Measurements from ENCODE around the gene CYLD.

CYLD gene

DNA sequence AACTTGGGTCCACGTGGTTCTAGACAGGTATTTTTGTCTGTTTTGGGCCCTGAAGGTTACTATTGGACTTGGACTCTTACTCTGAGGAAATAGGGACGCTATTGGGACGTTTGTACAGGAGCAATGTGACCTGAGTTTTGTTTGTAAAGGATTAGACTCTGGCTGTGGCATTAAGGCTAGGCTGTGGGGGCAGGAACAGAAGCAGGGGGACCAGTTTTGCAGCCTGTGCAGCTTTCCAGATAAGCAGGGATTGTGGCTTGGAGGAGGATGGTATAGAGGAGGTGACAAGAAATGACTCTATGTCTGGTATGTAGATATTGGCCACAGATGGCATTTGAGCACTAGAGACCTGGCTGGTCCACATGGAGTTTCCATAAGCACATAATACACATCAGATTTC lies 35.6 kb upstream of the CYLD start:
- H3K27ac ChIP-seq = peak overlapping the region in 6 of 11 experiments; percentile 9 to 57 (median 27); a peak in 7 of 22 replicates
- no peak overlapping the region for H3K4me3 ChIP-seq
- H3K9me3 ChIP-seq (replicated peaks in 1 of 11) = peaks cover 24 to 34% (median 32%) of the 10 kb centered on the region in 11 experiments
- peaks cover 0 to 77% (median 11%) of the 10 kb centered on the region in 11 experiments; a peak in 11 of 22 replicates for H3K36me3 ChIP-seq
- H3K4me1 ChIP-seq = peaks cover 25 to 73% (median 59%) of the 10 kb centered on the region in 10 experiments
- no peak overlapping the region for H3K4me2 ChIP-seq
- no peak for TF ChIP-seq Cebpa-rat (IDR thresholded peaks at IDR 0.05)
- H4K20me1 ChIP-seq = no peaks in the 10 kb centered on the region
- no peak overlapping the region for H3K9ac ChIP-seq
- no peaks in the 10 kb centered on the region for H3K27me3 ChIP-seq

DNA sequence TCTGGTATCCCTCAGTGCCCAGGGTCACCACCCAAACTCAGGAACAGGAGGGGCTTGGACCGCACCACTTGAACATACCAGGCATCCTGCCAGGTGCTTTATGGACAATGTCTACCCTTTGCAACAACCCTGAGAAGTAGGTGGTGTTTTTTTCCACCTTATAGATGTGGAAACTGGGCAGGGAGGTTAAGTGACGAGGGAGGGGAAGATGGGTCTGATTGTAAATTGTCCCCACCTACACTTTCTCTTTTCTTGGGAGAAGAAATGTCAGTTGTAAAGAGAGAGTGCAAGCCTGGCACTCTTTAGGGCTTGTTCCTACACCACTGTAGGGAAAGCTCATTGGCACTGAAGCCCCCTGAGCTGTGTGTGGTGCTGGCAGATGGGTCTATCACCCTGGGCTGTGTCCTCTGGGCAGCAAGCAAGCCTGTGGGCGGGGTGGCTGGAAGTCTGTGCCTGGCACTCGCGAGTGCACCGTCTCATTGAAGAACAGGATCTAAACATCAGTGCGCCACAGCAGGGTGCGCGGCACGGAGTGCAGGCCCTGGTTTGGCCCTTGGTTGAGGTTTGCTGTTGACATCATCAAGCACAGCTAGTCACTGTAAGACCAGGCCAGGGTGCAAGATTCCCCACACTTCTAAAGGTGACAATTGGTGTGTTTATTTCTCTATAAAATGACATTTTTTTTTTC lies 33.4 kb upstream of the CYLD start:
- Histone ChIP-seq H3K4me1 (peaks cover 20 to 79% (median 55%) of the 10 kb centered on the region in 10 experiments), H4K20me1 (0 out of 22 replicates have a peak, but pooled peaks cover 0 to 5% (median 0%) of the 10 kb centered on the region in 11 experiments), H3K4me2 (peak overlapping the region; percentile 53 to 95 (median 73); a peak in 21 of 22 replicates), H3K27ac (peak overlapping the region in 10 of 11 experiments; percentile 41 to 83 (median 76); a peak in 17 of 22 replicates), H3K36me3 (peaks cover 0 to 76% (median 13%) of the 10 kb centered on the region in 11 experiments; a peak in 11 of 22 replicates), H3K27me3 (no peaks in the 10 kb centered on the region), H3K9ac (peak overlapping the region in 8 of 11 experiments; percentile 2 to 62 (median 38); a peak in 8 of 22 replicates), H3K9me3 (replicated peaks in 1 of 11) (peaks cover 21 to 29% (median 28%) of the 10 kb centered on the region in 11 experiments), H3K4me3 (peak overlapping the region in 1 of 10 experiments; percentile 27; a peak in 1 of 20 replicates)
- TF ChIP-seq Cebpa-rat (IDR thresholded peaks at IDR 0.05) = no peak

DNA sequence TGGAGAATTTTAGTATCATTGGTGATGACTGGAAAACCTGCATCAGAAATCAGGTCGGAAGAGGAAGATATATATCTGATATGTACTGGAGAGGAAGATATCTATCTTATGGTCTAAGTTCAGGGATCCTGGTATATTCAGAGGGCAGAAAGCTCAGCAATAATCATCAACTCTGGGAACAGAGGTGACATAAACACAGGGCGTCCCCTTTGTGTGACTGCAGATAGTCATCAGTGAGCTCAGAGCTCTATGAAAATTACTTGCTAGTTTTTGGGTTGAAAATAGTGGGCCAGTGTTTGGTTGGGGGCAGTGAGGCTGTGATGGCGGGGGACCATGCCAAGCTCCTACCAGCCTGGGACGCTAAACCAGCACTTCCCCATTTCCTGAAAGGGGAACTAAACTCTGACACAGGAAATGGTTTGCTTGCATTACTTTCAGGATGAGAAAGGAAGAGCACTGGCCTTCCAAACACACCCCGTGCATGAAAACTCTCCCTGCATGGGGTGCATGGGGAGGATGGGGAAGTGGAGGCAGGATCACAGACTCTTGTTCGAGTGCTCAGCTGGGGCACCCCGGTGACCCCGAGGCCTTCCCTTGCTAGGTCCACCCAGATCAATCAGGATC lies 32.7 kb upstream of the CYLD start:
- H3K4me2 ChIP-seq = peak overlapping the region; percentile 53 to 95 (median 73)
- peak overlapping the region in 1 of 10 experiments; percentile 27; a peak in 2 of 20 replicates for H3K4me3 ChIP-seq
- peaks cover 14 to 23% (median 21%) of the 10 kb centered on the region in 11 experiments for H3K9me3 ChIP-seq (replicated peaks in 1 of 11)
- H3K4me1 ChIP-seq = peaks cover 20 to 86% (median 61%) of the 10 kb centered on the region in 10 experiments
- H3K9ac ChIP-seq = peak overlapping the region in 6 of 11 experiments; percentile 27 to 62 (median 48); a peak in 10 of 22 replicates
- 0 out of 22 replicates have a peak, but pooled peaks cover 0 to 5% (median 0%) of the 10 kb centered on the region in 11 experiments for H4K20me1 ChIP-seq
- H3K27me3 ChIP-seq = no peaks in the 10 kb centered on the region
- peak overlapping the region in 10 of 11 experiments; percentile 41 to 83 (median 76); a peak in 19 of 22 replicates for H3K27ac ChIP-seq
- no peak for TF ChIP-seq Cebpa-rat (IDR thresholded peaks at IDR 0.05)
- peaks cover 0 to 75% (median 7%) of the 10 kb centered on the region in 11 experiments; a peak in 11 of 22 replicates for H3K36me3 ChIP-seq

DNA sequence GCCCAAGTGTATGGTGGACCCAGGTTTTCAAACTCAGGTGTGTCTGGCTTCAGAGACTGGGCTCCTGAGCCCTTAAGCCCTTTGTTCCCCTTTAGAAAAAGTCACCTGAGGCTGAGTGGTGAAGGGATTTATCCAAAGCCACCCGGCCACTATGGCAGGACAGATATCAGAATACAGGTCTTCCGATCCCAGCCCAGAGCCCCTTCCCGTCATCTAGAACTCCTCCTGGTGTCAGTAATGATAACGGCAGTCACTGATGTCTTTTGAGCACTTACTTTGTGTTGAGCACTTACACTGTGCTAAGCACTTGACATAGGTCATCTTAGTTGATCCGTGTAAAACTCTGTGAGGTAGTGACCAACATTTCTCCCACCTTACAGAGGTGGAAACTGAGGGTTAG lies 31.9 kb upstream of the CYLD start:
- Histone ChIP-seq H3K4me1 (peaks cover 20 to 94% (median 69%) of the 10 kb centered on the region in 10 experiments), H3K27ac (peak overlapping the region in 9 of 11 experiments; percentile 41 to 83 (median 77); a peak in 17 of 22 replicates), H3K9me3 (replicated peaks in 1 of 11) (peaks cover 6 to 15% (median 13%) of the 10 kb centered on the region in 11 experiments; a peak in 21 of 22 replicates), H3K36me3 (peaks cover 0 to 67% (median 0%) of the 10 kb centered on the region in 11 experiments; a peak in 9 of 22 replicates), H3K27me3 (no peaks in the 10 kb centered on the region), H3K9ac (peak overlapping the region in 5 of 11 experiments; percentile 13 to 62 (median 29); a peak in 7 of 22 replicates), H3K4me3 (no peak overlapping the region), H3K4me2 (peak overlapping the region in 9 of 11 experiments; percentile 56 to 95 (median 84); a peak in 19 of 22 replicates), H4K20me1 (0 out of 22 replicates have a peak, but pooled peaks cover 0 to 5% (median 0%) of the 10 kb centered on the region in 11 experiments)
- no peak for TF ChIP-seq Cebpa-rat (IDR thresholded peaks at IDR 0.05)

DNA sequence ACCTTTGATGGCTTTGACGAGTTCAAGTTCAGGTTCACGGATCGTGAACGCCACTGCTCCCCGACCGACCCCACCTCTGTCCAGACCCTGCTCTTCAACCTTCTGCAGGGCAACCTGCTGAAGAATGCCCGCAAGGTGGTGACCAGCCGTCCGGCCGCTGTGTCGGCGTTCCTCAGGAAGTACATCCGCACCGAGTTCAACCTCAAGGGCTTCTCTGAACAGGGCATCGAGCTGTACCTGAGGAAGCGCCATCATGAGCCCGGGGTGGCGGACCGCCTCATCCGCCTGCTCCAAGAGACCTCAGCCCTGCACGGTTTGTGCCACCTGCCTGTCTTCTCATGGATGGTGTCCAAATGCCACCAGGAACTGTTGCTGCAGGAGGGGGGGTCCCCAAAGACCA lies 30.8 kb upstream of the CYLD start:
- no peak for TF ChIP-seq Cebpa-rat (IDR thresholded peaks at IDR 0.05)
- Histone ChIP-seq H3K36me3 (peaks cover 0 to 57% (median 0%) of the 10 kb centered on the region in 11 experiments; a peak in 8 of 22 replicates), H3K4me2 (peak overlapping the region in 4 of 11 experiments; percentile 84 to 95 (median 91); a peak in 7 of 22 replicates), H4K20me1 (0 out of 22 replicates have a peak, but pooled peaks cover 0 to 10% (median 0%) of the 10 kb centered on the region in 11 experiments), H3K27me3 (no peaks in the 10 kb centered on the region), H3K4me3 (no peak overlapping the region), H3K9me3 (replicated peaks in 1 of 11) (peaks cover 0 to 4% (median 3%) of the 10 kb centered on the region in 11 experiments; a peak in 9 of 22 replicates), H3K4me1 (peaks cover 20 to 92% (median 71%) of the 10 kb centered on the region in 10 experiments), H3K27ac (peak overlapping the region in 4 of 11 experiments; percentile 18 to 78 (median 72); a peak in 5 of 22 replicates), H3K9ac (no peak overlapping the region)

DNA sequence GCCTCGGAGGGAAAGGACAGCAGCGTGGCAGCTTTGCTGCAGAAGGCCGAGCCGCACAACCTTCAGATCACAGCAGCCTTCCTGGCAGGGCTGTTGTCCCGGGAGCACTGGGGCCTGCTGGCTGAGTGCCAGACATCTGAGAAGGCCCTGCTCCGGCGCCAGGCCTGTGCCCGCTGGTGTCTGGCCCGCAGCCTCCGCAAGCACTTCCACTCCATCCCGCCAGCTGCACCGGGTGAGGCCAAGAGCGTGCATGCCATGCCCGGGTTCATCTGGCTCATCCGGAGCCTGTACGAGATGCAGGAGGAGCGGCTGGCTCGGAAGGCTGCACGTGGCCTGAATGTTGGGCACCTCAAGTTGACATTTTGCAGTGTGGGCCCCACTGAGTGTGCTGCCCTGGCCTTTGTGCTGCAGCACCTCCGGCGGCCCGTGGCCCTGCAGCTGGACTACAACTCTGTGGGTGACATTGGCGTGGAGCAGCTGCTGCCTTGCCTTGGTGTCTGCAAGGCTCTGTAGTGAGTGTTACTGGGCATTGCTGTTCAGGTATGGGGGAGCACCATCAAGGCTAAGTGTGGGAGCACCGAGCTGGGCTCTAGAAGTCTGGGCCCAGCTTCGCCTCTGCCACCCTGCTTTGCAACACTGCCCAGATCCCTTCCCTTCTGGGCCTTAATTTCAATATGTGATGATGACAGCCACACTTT lies 29.9 kb upstream of the CYLD start:
- Histone ChIP-seq H3K4me1 (peaks cover 20 to 92% (median 75%) of the 10 kb centered on the region in 10 experiments), H3K4me2 (peak overlapping the region in 8 of 11 experiments; percentile 38 to 95 (median 66); a peak in 15 of 22 replicates), H3K9me3 (replicated peaks in 1 of 11) (no peaks in the 10 kb centered on the region), H3K9ac (no peak overlapping the region), H3K27me3 (no peaks in the 10 kb centered on the region), H4K20me1 (peaks cover 0 to 12% (median 0%) of the 10 kb centered on the region in 11 experiments; a peak in 1 of 22 replicates), H3K4me3 (no peak overlapping the region), H3K27ac (peak overlapping the region in 6 of 11 experiments; percentile 12 to 66 (median 33); a peak in 6 of 22 replicates), H3K36me3 (peaks cover 0 to 57% (median 0%) of the 10 kb centered on the region in 11 experiments; a peak in 8 of 22 replicates)
- no peak for TF ChIP-seq Cebpa-rat (IDR thresholded peaks at IDR 0.05)

DNA sequence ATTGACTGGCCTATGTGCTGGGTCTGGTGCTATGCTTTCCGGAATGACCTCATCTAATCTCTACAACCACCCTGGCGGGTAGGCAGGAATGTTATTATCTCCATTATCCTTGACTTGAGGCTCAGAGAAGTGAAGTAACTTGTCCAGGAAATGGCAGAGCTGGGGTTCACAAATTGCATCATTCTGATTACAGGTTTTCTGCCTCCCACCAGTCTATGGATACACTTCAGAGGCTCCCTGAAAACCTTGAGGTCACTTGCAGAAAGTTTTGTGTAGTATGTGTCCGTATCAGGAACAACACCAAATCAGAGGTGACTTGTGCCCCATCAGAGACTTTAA lies 29.4 kb upstream of the CYLD start:
- TF ChIP-seq Cebpa-rat (IDR thresholded peaks at IDR 0.05) = 0 out of 22 replicates have a peak, but pooled peaks of 1 of the 11 experiments have one; percentile 7
- Histone ChIP-seq H3K4me3 (no peak overlapping the region), H3K27me3 (no peaks in the 10 kb centered on the region), H3K27ac (peak overlapping the region in 7 of 11 experiments; percentile 12 to 66 (median 33); a peak in 7 of 22 replicates), H4K20me1 (peaks cover 0 to 12% (median 0%) of the 10 kb centered on the region in 11 experiments; a peak in 1 of 22 replicates), H3K9ac (no peak overlapping the region), H3K4me2 (peak overlapping the region; percentile 33 to 95 (median 54); a peak in 20 of 22 replicates), H3K4me1 (peaks cover 20 to 92% (median 77%) of the 10 kb centered on the region in 10 experiments), H3K36me3 (peaks cover 0 to 60% (median 0%) of the 10 kb centered on the region in 11 experiments; a peak in 8 of 22 replicates), H3K9me3 (replicated peaks in 1 of 11) (no peaks in the 10 kb centered on the region)

DNA sequence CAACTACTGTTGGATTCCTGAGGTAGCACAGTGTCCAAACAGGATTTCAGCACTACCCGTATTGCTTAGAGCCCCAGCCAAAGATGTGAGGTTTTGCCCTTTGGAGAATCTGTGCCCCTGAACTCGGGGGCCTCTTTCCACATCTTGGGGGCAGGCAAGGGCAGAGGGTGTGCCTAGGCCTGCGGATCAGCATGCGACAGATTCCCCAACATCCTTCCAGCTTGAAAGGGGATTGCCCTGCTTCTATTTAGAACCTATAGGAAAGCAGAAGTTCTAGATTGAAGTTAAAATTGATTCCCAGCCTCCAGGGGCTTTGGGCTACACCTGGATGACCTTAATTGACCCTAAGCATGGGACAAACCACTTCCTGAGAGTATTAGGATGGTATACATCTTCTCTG lies 28.9 kb upstream of the CYLD start:
- peak overlapping the region in 6 of 11 experiments; percentile 5 to 66 (median 34); a peak in 8 of 22 replicates for H3K27ac ChIP-seq
- no peak for TF ChIP-seq Cebpa-rat (IDR thresholded peaks at IDR 0.05)
- peaks cover 0 to 13% (median 0%) of the 10 kb centered on the region in 11 experiments; a peak in 1 of 22 replicates for H4K20me1 ChIP-seq
- no peak overlapping the region for H3K9ac ChIP-seq
- H3K4me1 ChIP-seq = peaks cover 20 to 90% (median 73%) of the 10 kb centered on the region in 10 experiments
- H3K4me3 ChIP-seq = no peak overlapping the region
- H3K27me3 ChIP-seq = no peaks in the 10 kb centered on the region
- no peaks in the 10 kb centered on the region for H3K9me3 ChIP-seq (replicated peaks in 1 of 11)
- H3K36me3 ChIP-seq = peaks cover 0 to 59% (median 0%) of the 10 kb centered on the region in 11 experiments; a peak in 8 of 22 replicates
- peak overlapping the region; percentile 33 to 95 (median 54) for H3K4me2 ChIP-seq
